Osteocyte (in vitro differentiated cells): ENCODE data around the gene PREP. TPM values are rescaled to one million over a fixed set of nuclear protein-coding genes. Genes with fewer than 3 reads are reported as not detected.

Source experiments
- DNase-seq: peaks from one replicate; pipeline ENCODE4 v3.0.0; 2021; ENCODE audit warnings: mixed read lengths; ENCODE audit not compliant: unreplicated experiment; ENCODE audit errors: extremely low spot score
- H3K27ac Mint-ChIP-seq: one replicate; pipeline ENCODE4 v1.8.0; 2021; ENCODE audit warnings: mild to moderate bottlenecking, mixed read lengths; ENCODE audit not compliant: unreplicated experiment
- H3K27me3 Mint-ChIP-seq: one replicate; pipeline ENCODE4 v1.8.0; 2021; ENCODE audit warnings: mixed read lengths; ENCODE audit not compliant: unreplicated experiment
- H3K36me3 Mint-ChIP-seq: one replicate; pipeline ENCODE4 v1.8.0; 2021; ENCODE audit warnings: mixed read lengths; ENCODE audit not compliant: unreplicated experiment
- H3K4me1 Mint-ChIP-seq: one replicate; pipeline ENCODE4 v1.8.0; 2021; ENCODE audit warnings: mixed read lengths; ENCODE audit not compliant: unreplicated experiment
- H3K4me3 Mint-ChIP-seq: one replicate; pipeline ENCODE4 v1.8.0; 2021; ENCODE audit warnings: mild to moderate bottlenecking, moderate library complexity, mixed read lengths; ENCODE audit not compliant: unreplicated experiment
- H3K9me3 Mint-ChIP-seq: one replicate; pipeline ENCODE4 v1.8.0; 2021; ENCODE audit warnings: mixed read lengths; ENCODE audit not compliant: unreplicated experiment
- CTCF ChIP-seq: fragments of 200-600 bp; sonication (generic); IDR thresholded peaks from 2 replicates; pipeline ENCODE4 v1.5.0; 2021; ENCODE audit warnings: antibody characterized with exemption, mild to moderate bottlenecking, moderate library complexity
- long read RNA-seq: library from polyadenylated mRNA; unstranded; transcript quantifications from one replicate; pipeline ENCODE4 v2.0.0, GENCODE V29; 2021
- total RNA-seq: library from RNA; stranded (reverse); gene quantifications from 2 replicates; pipeline ENCODE4 v1.2.1, GENCODE V29; 2021

Gene PREP
- 35.7 and 36.9 TPM in 2 replicates for total RNA-seq
- long read RNA-seq, transcript PREP-201 (15 exons, 2,905 nt), result major isoform, 19 of 38 reads
- long read RNA-seq, partial matches to known transcripts, result 14 of 38 reads
- long read RNA-seq, other reads (novel, unspliced or antisense), result 5 of 38 reads

GRCh38 chr6:105402939-105403935 is at the start of gene PREP:
Gene PREP (minus strand): TSS chr6:105403082. CDS start chr6:105402891, 191 bp downstream.
- H3K9me3 Mint-ChIP-seq, result no peaks in the 10 kb centered on the region
- peaks cover 30% of the 10 kb centered on the region for H3K4me1 Mint-ChIP-seq
- DNase-seq, result peak; percentile 96
- peak within 1 kb of the TSS; percentile 86 for H3K27ac Mint-ChIP-seq
- peak; percentile 82 for TF ChIP-seq CTCF
- H3K27me3 Mint-ChIP-seq, result no peaks in the 10 kb centered on the region
- peak within 1 kb of the TSS; percentile 92 for H3K4me3 Mint-ChIP-seq
- H3K36me3 Mint-ChIP-seq, result no peaks in the 10 kb centered on the region

DNA sequence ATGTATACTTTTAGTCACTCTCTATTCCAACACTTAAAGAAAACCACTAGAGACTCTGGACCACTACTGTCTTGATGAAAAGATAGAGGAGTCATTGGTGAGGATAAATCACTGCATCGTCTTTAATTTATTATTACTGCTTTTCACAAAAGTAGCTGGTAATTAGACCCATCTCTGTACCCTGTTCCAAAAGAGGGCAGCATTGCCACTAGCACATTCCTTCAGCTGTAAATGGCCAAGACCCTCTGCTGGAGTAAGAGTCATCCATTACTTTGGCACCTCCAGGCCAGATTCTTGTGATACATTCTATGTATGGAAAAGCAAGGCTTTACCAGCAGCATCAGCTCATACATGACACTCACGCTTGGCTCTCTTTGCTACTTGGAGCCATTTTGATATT is 49.5 kb upstream of the PREP start:
- H3K4me1 Mint-ChIP-seq, result no peaks in the 10 kb centered on the region
- no peak for TF ChIP-seq CTCF
- no peak overlapping the region for H3K4me3 Mint-ChIP-seq
- H3K27me3 Mint-ChIP-seq, result peaks cover 2% of the 10 kb centered on the region
- no peak overlapping the region for H3K27ac Mint-ChIP-seq
- H3K9me3 Mint-ChIP-seq, result no peaks in the 10 kb centered on the region
- no peaks in the 10 kb centered on the region for H3K36me3 Mint-ChIP-seq
- no peak for DNase-seq

DNA sequence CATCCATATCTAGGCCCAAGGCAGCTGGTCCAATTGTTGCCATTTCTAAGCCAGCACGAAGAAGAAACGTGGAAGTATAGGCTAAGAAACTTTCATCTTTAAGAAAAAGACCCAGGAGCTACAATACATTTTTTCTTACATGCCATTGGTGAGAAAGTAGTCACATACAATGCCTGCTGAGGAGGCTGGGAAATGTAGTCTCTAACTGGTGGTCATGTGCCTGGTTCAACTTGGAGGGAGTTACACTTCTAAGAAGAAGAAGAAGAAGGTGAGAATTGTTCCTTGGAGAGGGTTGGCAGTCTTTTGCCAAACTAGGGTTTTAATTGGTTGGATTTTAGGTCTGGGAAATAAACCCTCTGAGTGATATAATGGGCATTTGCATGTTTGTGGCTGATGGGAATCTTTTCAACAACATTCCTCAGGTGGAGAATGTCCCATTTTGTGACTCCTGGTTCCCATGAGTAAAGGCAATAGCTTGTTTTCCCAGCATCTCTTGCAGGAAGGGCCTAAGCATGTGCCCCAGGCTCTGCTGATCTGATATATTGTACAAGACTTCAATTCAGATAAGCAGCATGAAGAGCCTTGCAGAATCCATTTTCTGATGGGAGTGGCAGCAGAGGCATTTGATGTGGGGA is 47.0 kb upstream of the PREP start:
- peaks cover 2% of the 10 kb centered on the region for H3K27me3 Mint-ChIP-seq
- H3K36me3 Mint-ChIP-seq, result no peaks in the 10 kb centered on the region
- no peaks in the 10 kb centered on the region for H3K4me1 Mint-ChIP-seq
- no peak for TF ChIP-seq CTCF
- H3K9me3 Mint-ChIP-seq, result no peaks in the 10 kb centered on the region
- H3K27ac Mint-ChIP-seq, result no peak overlapping the region
- DNase-seq, result no peak
- no peak overlapping the region for H3K4me3 Mint-ChIP-seq

- no peaks in the 10 kb centered on the region for H3K36me3 Mint-ChIP-seq
- no peak overlapping the region for H3K4me3 Mint-ChIP-seq
- no peak for TF ChIP-seq CTCF
- DNase-seq, result no peak
- no peaks in the 10 kb centered on the region for H3K27me3 Mint-ChIP-seq
- no peak overlapping the region for H3K27ac Mint-ChIP-seq
- peaks cover 4% of the 10 kb centered on the region for H3K9me3 Mint-ChIP-seq
- no peaks in the 10 kb centered on the region for H3K4me1 Mint-ChIP-seq
Observed at GRCh38 chr6:105445481-105445880, 42.6 kb upstream of the PREP start.

- H3K27me3 Mint-ChIP-seq, result no peaks in the 10 kb centered on the region
- H3K4me1 Mint-ChIP-seq, result no peaks in the 10 kb centered on the region
- peaks cover 4% of the 10 kb centered on the region for H3K9me3 Mint-ChIP-seq
- TF ChIP-seq CTCF, result no peak
- H3K4me3 Mint-ChIP-seq, result no peak overlapping the region
- no peak overlapping the region for H3K27ac Mint-ChIP-seq
- H3K36me3 Mint-ChIP-seq, result no peaks in the 10 kb centered on the region
- no peak for DNase-seq
Observed at GRCh38 chr6:105443941-105444340, 41.1 kb upstream of the PREP start.
